ENCODE data around the gene PCDHA7. TPM values are rescaled to one million over a fixed set of nuclear protein-coding genes. Genes with fewer than 3 reads are reported as not detected.
"Not testable (repeated sequence)": the region's sequence is repeated elsewhere in the genome, so short reads cannot be mapped to it uniquely, and the experiment has no call there.

Gene PCDHA7
- polyA plus RNA-seq, 1 donor: 0.06 TPM

- DNase-seq (ENCODE audit: low read depth): no peak
Measured at GRCh38 chr5:140821375-140822280, 12.4 kb upstream of the PCDHA7 start, which contains the start of gene PCDHA5. PCDHA5 (plus strand) TSS chr5:140821613.

- DNase-seq (ENCODE audit: low read depth): no peak
Measured at GRCh38 chr5:140822281-140822629, 11.8 kb upstream of the PCDHA7 start.

DNA sequence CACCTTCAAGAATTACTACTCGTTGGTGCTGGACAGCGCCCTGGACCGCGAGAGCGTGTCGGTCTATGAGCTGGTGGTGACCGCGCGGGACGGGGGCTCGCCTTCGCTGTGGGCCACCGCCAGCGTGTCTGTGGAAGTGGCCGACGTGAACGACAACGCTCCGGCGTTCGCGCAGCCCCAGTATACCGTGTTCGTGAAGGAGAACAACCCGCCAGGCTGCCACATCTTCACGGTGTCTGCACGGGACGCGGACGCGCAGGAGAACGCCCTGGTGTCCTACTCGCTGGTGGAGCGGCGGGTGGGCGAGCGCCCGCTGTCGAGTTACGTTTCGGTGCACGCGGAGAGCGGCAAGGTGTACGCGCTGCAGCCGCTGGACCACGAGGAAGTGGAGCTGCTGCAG lies 11.1 kb upstream of the PCDHA7 start:
- not testable (repeated sequence) for DNase-seq (ENCODE audit: low read depth)

DNA sequence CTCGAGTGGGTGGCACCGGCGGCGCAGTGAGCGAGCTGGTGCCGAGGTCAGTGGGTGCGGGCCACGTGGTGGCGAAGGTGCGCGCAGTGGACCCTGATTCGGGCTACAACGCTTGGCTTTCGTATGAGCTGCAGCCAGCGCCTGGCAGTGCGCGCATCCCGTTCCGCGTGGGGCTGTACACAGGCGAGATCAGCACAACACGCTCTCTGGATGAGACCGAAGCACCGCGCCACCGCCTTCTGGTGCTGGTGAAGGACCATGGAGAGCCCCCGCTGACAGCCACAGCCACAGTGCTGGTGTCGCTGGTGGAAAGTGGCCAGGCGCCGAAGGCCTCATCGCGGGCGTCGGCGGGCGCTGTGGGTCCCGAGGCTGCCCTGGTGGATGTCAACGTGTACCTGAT lies 10.6 kb upstream of the PCDHA7 start:
- DNase-seq (ENCODE audit: low read depth): no peak

GRCh38 chr5:140827704-140828361 lies 6.2 kb upstream of the PCDHA7 start, which contains the start of gene PCDHA6:
PCDHA6 (plus strand) TSS chr5:140827960; CDS start chr5:140828092, 132 bp downstream.
- DNase-seq (ENCODE audit: low read depth): no peak

- no peak for DNase-seq (ENCODE audit: low read depth)
Measured at GRCh38 chr5:140828362-140828737, 5.7 kb upstream of the PCDHA7 start.

DNA sequence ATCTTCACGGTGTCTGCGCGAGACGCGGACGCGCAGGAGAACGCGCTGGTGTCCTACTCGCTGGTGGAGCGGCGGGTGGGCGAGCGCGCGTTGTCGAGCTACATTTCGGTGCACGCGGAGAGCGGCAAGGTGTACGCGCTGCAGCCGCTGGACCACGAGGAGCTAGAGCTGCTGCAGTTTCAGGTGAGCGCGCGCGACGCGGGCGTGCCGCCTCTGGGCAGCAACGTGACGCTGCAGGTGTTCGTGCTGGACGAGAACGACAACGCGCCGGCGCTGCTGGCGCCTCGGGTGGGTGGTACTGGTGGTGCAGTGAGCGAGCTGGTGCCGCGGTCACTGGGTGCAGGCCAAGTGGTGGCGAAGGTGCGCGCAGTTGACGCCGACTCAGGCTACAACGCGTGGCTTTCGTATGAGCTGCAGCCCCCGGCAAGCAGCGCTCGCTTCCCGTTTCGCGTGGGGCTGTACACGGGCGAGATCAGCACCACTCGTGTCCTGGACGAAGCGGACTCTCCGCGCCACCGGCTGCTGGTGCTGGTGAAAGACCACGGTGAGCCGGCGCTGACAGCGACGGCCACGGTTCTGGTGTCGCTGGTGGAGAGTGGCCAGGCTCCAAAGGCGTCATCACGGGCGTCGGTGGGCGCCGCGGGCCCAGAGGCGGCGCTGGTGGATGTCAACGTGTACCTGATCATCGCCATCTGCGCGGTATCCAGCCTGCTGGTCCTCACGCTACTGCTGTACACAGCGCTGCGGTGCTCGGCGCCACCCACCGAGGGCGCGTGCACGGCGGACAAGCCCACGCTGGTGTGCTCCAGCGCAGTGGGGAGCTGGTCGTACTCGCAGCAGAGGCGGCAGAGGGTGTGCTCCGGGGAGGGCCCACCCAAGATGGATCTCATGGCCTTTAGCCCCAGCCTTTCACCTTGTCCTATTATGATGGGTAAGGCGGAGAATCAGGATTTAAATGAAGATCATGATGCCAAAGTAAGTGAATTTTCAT lies 4.3 kb upstream of the PCDHA7 start:
- DNase-seq (ENCODE audit: low read depth): not testable (repeated sequence)

- DNase-seq (ENCODE audit: low read depth): not testable (repeated sequence)
Measured at GRCh38 chr5:140834439-140835008, 455 bp downstream of the PCDHA7 start.

GRCh38 chr5:140835622-140836510 lies 1.8 kb downstream of the PCDHA7 start:
- no peak for DNase-seq (ENCODE audit: low read depth)

- no peak for DNase-seq (ENCODE audit: low read depth)
Measured at GRCh38 chr5:140840978-140841962, 7.2 kb downstream of the PCDHA7 start, which contains the start of gene PCDHA8. PCDHA8 (plus strand) TSS chr5:140841187; CDS start chr5:140841322, 135 bp downstream.

GRCh38 chr5:140842798-140843733 lies 9.0 kb downstream of the PCDHA7 start:
- no peak for DNase-seq (ENCODE audit: low read depth)

DNA sequence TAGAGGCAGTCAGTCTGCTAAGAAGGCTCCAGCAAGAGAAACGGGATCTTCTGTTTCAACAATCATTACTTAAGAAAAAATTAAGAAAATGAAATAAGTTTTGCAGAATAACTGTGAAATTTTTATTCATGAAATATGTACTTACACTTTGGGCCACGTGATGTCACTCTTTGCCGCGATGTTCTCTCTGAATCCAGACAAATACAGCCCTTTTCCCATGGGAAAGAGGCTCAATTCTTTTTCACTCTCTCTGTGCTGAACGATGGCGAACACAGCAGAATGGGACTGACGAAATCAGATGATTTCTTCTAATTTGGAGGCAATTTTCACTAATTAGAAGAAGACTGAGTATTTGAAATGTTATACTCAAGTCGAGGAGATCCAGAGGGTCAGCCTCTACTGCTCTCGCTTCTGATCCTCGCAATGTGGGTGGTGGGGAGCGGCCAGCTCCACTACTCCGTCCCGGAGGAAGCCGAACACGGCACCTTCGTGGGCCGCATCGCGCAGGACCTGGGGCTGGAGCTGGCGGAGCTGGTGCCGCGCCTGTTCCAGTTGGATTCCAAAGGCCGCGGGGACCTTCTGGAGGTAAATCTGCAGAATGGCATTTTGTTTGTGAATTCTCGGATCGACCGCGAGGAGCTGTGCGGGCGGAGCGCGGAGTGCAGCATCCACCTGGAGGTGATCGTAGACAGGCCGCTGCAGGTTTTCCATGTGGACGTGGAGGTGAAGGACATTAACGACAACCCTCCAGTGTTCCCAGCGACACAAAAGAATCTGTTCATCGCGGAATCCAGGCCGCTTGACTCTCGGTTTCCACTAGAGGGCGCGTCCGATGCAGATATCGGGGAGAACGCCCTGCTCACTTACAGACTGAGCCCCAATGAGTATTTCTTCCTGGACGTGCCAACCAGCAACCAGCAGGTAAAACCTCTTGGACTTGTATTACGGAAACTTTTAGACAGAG lies 14.4 kb downstream of the PCDHA7 start, which contains the start of gene PCDHA9:
PCDHA9 (plus strand) TSS at position 244 of the 964 bp plus-strand sequence; CDS start at position 358, 114 bp downstream.
- not testable (repeated sequence) for DNase-seq (ENCODE audit: low read depth)

- DNase-seq (ENCODE audit: low read depth): not testable (repeated sequence)
Measured at GRCh38 chr5:140849831-140850634, 16.0 kb downstream of the PCDHA7 start.

- no peak for DNase-seq (ENCODE audit: low read depth)
Measured at GRCh38 chr5:140855772-140856674, 22.0 kb downstream of the PCDHA7 start, which contains the start of gene PCDHA10. PCDHA10 (plus strand) TSS chr5:140855897; CDS start chr5:140856049, 152 bp downstream.

Measured in forelimb muscle (tissue), 1 donor.